ACHN (cell line): ENCODE results near the gene KLK8.

ENCODE experiments used
- DNase-seq: peaks from one replicate; pipeline ENCODE4 v3.0.0-alpha.2; 2015
- in situ Hi-C: cut with HindIII; loops from 2 replicates; pipeline ENCODE4 v1.10.0; 2017; ENCODE audit warnings: low sequenced_read_pairs, low pct_ligation_motif_present, low pct_unique_long_range_greater_than_20kb

Gene KLK8, protein sequence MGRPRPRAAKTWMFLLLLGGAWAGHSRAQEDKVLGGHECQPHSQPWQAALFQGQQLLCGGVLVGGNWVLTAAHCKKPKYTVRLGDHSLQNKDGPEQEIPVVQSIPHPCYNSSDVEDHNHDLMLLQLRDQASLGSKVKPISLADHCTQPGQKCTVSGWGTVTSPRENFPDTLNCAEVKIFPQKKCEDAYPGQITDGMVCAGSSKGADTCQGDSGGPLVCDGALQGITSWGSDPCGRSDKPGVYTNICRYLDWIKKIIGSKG

DNA sequence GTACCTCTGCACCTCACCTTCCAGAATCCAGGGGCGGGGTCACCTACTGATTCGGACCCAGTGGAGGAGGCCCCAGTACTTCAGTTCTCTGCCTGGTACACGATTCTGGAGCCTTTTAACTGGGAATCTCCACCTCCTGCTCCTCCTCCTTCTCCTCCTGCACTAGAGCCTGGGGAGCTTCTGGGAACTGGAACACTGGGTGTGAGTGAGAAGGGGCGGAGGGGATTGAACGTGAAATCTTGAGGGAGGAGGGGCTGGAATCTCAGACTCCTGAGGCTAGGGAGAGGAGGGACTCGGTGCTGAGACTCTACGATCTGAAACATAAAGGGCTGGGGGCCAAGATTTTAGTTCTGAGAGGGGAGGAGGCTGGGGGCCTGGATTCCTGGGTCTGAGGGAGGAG, at the start of gene KLK8:
Gene KLK8, minus strand, starts transcription at position 90 of the 400 bp plus-strand sequence. CDS start 437 bp downstream, outside the sequence.
- DNase-seq = no peak
- in situ Hi-C loops = no loop called here

DNA sequence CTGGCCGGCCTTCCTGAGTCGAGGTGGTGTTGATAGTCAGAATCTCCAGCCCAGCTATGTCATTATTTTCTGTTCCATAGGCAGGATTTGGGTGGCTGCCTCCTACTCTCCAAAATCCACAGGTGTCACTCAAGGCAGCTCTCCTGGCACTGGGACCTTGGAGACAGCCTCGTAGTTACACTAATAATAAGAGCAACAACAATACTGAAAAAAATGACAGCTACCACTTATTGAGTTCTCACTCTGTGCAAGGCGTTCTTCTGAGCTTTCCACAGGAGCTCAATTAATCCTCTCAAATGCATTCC, 45.6 kb upstream of the KLK8 start:
- no peak for DNase-seq
- in situ Hi-C loops = no loop called here

DNA sequence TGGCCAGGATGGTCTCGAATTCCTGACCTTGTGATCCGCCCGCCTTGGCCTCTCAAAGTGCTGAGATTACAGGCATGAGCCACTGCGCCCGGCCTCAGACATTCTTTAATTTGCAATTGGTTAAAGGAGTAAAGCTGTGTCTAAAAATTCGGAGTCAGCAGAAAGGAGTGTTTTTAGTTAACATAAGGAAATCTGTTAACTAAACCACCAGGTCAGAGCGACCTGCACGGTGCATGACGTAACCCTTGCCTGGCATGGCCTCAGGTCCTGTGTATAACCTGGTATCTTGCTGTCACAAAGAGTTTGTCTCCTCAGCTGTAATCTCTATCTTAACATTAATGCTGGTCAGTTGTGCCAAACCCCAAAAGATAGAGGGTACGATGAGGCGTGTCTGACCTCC, 42.9 kb upstream of the KLK8 start:
- in situ Hi-C loops = no loop called here
- no peak for DNase-seq

DNA sequence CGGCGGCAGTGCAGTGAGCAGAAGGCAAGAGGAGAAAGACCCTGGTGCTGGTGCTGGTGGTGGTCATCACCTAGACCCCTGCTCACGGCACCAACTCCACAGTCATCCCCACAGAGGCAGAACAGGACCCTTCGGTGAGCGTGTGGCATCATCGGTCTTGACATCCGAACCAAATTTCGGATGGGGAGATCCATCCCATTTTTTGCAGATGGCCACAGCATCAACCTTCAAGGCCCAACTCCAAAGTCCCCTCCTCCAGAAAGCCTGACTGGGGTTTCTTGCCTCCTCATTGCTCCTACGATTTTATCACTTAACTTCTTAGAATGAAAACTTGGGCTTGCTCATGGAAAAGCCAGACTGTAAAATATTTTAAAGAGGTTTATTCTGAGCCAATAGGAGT, 42.1 kb upstream of the KLK8 start:
- no peak for DNase-seq
- in situ Hi-C loops = no loop called here

DNA sequence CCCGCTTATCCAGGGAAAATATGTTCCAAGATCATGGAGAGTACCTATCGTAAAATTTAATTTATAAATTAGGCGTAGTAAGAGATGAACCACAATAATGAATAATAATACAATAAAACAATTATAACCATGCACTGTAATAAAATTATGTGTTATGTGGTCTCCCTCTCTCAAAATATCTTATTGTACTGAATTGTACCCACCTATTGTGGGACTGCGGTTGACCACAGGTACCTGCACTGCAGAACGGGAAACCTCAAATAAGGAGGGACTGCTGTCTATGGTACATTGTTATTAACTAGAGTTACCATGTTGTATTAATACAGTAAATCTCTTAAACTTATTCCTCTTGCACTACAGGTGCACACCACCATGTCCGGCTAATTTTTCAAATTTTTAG, 38.7 kb upstream of the KLK8 start:
- in situ Hi-C loops = no loop called here
- no peak for DNase-seq

DNA sequence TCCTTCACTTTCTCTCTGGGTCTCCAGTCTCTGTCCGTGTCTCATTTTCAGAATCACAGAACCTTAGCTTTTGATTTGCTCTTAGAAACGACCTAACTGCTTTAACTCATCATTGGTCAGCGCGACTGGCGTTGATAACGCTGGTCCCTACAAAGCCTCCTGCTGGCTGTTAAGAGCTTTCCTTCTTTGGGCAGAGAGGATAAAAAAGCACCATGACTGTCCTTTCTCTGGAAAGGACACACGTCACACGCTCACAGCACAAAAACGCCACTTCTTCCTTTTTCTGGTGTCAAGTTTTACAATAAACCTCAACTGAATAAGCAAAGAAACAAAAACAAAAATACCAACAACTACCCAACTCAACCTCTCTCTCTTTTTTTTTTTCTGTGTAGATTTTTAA, 35.1 kb upstream of the KLK8 start:
- in situ Hi-C loops = no loop called here
- DNase-seq = no peak

DNA sequence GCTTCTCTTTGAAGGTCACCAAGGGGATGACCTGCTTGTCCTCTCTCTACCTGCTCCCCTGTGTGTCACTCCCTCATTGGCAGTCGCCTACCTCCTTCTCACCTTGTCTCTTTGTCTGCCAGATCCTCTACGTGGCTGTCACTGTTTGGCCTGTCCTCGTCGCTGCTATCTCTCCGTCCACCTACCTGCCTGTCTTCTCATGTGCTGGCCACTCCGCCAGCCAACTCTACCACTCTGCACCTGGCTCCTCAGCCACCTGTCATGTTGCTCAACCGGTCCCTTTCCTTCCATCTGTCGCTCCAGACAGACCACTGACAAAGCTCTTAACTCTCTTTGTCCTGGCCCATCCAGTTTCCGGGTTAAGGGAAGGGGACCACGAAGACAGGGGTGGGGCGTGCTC, 33.3 kb upstream of the KLK8 start, which contains the start of gene KLK12:
Gene KLK12, minus strand, starts transcription at position 299 of the 400 bp plus-strand sequence. CDS start 381 bp downstream, outside the sequence.
- no peak for DNase-seq
- in situ Hi-C loops = no loop called here

DNA sequence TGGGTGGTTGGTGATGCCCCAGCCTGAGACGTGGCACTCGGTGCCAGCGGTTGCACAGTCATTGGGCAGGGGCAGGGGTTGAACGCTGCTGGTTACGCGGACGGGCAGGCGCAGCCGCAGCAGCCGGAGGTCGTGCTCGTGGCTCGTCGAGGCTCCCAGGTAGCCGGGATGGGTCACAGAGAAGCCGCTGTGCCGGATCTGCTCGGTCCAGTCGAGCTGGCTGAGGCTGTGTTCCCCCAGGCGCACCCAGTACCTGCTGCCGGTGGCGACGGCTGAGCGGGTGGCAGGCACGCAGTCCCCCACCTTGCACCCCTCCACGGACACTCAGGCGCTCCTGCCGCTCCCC, 30.4 kb upstream of the KLK8 start:
- no peak for DNase-seq
- in situ Hi-C loops = no loop called here

DNA sequence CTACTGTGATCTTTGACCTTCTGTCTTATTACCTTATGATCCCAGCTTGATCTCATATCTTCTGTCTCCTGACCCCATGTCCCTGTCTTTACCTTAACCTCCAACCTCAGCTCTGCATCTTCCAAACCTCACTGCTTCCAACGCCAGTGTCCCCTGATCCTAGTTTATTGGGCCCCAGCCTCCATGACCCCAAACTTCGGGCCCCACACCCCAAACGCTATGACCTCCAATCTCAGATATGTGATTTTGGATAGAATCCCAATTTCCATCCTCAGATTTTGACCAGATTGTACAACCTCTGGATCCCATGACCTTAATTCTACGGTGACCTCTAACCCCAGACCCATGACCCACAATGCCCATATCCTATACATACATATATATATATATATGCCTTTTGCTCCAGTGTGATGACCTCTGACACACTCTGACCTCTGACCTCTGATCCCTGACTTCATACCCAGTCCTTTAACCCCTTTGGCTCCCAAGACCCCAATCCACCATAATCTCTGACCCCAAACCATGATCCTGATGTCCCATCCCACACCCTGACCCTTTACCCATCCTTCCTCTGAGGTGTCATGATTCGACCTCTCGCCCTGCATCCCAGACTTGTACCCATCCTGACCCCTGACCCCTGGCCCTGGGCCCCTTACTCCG, 29.9 kb upstream of the KLK8 start:
- no peak for DNase-seq
- in situ Hi-C loops = no loop called here

DNA sequence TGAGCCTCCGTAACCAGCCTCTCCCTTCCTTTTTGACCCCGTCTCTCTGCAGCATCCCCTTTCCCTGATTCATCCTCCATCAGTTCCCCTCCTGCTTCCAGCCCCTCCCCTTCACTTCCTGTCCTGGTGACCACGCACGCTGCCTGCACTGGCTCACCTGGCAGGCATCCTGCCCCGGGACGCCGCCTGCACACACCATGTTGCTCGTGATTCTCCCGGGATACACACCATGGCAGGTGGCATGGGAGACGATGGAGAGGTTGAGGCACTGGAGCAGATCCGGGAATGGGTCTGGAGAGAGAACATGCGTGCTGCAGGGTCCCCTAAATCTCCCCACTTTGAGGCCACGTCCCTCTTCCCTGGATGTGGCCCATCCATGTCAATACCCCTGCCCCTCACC, 29.2 kb upstream of the KLK8 start:
- in situ Hi-C loops = no loop called here
- no peak for DNase-seq

DNA sequence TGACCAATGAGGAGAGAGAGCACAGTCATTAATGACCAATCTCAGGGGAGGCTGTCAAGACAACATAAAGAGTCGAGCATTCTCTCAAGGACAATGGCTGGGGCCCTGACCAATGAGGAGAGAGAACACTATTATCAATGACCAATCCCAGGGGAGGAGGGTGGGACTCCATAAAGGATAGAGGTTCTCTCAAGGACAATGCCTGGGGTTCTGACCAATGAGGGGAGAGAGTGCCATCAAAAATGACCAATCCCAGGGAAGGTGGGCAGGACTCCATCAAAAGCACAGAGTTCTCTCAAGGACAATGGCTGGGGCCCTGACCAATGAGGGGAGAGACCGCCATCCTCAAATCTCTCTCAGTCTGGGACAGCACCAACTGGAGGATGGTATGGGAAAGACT, 28.3 kb upstream of the KLK8 start:
- in situ Hi-C loops = no loop called here
- no peak for DNase-seq

DNA sequence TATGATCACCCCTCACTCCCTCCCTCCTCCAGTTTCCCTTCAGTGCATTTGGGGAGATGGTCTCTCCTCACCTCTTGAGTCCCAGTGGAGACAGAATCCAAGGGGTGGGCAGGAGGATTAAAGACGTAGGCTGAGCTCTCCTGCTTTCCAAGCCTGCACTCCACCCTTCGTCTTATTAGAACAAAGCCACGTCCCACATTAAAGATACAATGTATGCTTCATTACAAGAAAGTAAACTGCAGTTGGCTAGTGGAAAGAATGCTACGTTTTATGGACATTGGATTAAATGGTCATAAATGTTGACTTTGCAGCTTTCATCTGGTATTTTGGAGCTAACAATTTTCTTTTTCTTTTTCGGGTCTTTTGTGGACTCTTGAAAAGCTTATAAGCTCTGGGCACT, 26.5 kb upstream of the KLK8 start:
- in situ Hi-C loops = no loop called here
- DNase-seq = no peak

DNA sequence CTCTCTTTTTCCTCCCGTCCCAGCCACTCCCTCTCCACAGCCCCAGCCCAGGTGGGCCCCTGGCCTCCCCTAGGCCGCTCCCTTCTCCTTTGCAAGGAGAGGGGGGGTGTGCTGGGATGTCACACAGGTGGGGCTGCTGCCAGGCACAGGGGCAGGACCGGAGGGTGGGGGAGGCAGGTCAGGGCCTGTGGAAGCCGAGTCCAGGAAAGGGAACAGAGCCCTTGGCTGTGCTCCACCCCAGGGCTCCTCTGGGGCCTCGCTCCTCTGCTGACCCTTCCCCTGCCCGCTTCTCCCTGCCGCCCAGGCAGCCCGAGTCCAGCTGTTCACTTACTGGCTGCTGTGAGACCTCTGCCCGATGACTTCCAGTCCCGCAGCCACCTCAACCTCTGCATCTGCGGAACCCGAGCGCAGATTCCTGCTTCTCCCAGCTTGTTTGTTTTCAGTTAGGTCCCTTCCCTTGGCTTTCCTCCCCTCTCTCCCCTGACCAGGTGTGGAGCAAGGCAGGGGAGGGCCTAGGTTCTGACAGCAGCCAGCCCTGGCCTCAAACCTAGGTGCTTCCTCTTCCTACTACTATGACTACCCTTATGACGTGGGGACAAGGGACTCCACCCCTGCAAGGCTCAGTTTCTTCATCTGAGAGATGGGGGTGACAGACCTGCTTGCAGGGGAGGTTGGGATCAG, 25.9 kb upstream of the KLK8 start:
- in situ Hi-C loops = no loop called here
- DNase-seq = no peak

DNA sequence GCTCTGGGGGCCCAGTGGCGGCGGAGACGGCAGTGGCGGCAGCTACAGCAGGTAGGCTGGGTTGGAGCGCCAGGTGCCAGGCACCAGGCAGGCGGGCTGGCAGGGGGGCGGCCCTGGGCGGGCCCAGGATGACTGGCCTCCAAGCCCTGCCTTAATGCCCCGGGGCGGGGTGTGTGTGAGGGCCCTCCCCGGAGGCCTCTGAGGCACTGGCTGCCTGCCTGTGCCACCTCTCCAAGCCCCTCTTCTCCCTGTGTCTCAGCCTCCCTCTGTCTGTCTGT, 25.1 kb upstream of the KLK8 start, which contains the start of gene KLK11:
Gene KLK11, minus strand, starts transcription at position 63 of the 278 bp plus-strand sequence. CDS start 985 bp downstream, outside the sequence.
- no peak for DNase-seq
- in situ Hi-C loops = no loop called here

DNA sequence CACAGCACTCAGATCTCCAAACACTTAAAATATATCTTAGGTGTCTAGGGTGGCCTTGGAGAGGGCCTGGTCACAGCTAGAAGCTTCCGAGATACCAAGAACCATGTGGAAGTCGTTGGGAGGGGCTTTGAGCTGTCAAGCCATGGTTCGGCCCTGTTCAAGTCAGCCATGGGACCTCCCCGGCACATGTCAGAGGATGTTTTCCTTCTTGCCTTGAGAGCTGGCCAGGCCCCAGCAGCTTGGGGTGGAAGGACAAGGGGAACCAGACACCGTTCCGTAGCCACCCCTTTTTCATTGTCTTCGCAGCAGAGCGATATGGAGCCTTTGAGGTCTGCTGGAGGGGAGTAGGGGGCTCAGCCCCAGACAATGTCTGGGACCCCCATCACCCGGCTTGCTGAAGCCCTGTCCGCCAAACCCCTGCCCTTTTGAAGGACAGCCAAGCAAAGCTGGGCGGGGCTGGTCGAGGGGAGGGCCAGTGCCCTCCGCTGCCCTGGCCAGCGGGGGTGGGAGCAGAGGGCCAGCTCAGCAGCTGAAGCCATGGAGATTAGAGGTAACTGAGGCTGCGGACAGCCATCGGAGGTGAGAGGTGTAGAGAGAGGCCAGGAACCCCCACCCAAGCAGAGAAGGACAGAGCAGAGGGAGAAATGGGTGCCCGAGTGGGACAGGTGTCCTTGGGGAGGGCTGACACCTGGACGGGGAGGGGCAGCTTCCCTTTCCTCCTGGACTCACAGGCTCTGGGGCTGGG, 24.6 kb upstream of the KLK8 start:
- no peak for DNase-seq
- in situ Hi-C loops = no loop called here

DNA sequence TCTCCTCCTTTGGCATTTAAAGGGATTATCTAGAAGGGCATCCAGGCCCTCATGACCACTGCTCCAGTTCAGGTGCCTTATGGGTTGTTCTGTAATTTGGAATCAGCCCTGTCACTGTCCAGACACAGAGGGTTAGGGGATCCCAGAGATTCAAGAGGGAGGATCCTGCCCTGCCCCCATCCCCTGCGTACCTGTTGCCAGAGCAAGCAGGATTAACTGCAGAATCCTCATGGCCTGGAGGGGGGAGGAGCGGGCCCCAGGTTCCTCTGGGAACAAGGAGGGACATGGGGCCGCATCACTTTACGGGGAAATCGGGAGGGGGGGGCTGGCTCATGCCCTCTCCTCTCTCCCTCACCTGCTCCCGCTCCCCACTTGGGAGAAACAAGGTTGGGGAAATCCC, 24.0 kb upstream of the KLK8 start:
- DNase-seq = no peak
- in situ Hi-C loops = no loop called here

DNA sequence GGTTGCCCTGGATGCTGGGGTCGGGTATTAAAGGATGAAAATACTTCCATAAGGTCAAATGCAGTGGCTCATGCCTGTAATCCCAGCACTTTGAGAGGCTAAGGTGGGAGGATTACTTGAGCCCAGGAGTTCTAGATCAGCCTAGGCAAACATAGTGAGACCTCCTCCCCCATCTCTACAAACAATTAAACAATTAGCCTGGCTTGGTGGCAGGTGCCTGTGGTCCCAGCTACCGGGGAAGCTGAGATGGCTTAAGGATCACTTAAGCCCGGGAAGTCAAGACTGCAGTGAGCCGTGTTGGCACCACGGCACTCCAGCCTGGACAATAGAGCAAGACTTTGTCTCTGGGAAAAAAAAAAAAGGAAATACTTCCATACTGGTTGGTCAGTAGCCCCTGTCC, 23.5 kb upstream of the KLK8 start:
- in situ Hi-C loops = no loop called here
- DNase-seq = no peak

DNA sequence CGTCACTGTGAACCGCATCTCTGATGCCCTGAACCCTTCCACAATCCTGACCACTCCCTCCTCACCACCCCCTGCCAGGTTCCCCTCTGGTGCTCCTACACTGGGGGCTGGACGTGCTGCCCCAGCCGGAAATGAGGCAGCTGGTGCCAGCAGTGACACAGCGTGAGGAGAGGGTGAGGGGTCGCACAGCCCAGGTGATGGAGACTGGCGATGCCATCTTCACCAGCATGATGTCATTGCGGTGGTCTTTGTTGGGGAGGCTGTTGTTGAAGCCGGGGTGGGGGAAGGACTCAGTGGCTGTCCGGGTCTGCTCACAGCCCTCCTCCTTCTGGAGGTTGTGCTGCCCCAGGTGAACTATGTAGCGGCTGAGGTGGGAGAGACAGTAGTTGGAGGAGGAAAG, 22.5 kb upstream of the KLK8 start:
- in situ Hi-C loops = no loop called here
- DNase-seq = no peak

DNA sequence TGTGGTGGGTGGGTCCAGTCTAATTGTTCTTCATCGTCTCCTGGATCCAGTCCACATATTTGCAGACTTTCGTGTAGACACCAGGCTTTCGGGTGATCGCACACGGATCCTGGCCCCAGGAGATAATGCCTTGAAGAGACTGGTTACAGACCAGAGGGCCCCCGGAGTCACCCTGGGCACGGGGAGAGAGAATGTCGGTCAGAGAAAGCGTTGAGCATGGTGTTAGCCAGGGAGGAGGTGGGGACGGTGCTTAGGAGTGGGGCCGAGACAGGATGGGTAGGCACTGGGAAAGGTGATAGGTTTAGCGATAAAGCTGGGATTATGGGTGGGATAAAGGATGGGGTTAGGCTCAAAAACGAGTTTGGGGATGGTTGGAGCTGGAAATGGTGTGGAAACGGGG, 21.1 kb upstream of the KLK8 start:
- in situ Hi-C loops = no loop called here
- no peak for DNase-seq
